RKO (cell line): ENCODE measurements around the gene MARS1.
"Not testable (repeated sequence)": the region's sequence is repeated elsewhere in the genome, so short reads cannot be mapped to it uniquely, and the experiment has no call there.

Experiments
- DNase-seq: peaks from one replicate; pipeline ENCODE4 v3.0.0-alpha.2; 2016; ENCODE audit warnings: low spot score

The MARS1 gene

DNA sequence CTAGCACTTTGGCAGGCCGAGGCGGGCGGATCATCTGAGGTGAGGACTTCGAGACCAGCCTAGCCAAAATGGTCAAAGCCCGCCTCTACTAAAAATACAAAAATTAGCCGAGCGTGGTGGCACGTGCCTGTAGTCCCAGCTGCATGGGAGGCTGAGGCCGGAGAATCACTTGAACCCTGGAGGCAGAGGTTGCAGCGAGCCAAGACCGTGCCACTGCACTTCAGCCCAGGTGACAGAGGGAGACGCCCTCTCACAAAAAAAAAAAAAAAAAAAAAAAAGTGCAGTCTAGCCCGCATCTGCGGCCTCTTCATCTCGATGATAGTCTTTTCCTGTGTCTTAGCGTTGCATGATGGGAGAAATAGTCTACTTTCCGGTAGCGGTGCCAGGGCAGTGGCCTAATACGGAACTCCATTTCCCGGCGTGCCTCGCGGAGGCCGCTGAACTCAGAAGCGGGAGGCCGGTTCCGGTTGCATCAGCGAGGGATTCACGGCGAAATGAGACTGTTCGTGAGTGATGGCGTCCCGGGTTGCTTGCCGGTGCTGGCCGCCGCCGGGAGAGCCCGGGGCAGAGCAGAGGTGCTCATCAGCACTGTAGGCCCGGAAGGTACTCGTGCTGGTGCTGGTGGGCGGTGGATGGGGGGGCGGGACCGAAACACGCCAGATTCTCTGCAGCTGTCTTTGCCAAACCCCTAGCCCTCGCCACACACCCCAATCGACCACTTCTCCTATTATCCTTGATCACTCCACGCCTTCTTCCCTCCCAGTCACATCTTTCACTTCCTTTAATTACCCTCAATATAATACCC, at the start of gene MARS1:
Gene MARS1 (plus strand): TSS at position 472 of the 805 bp plus-strand sequence. CDS start 23 bp downstream, at position 495.
- peak; percentile 98 for DNase-seq

DNA sequence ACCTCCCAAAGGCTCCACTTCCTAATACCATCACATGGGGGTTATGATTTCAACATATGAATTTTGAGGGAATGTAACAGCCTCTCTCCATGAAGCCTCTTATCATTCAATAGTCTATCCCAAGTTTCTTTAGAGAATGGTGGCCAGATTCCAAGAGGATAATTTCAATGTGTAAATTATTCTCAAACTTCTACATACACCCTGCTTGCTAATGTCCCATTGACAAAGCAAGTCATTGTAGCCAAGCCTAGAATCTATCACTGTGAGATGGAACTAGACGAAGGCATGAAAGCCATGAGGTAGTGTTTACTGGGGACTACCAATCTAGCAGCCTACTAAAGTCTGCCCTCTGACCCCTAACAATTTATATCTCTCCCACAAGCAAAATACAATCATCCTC, 49.5 kb upstream of the MARS1 start:
- DNase-seq: no peak

DNA sequence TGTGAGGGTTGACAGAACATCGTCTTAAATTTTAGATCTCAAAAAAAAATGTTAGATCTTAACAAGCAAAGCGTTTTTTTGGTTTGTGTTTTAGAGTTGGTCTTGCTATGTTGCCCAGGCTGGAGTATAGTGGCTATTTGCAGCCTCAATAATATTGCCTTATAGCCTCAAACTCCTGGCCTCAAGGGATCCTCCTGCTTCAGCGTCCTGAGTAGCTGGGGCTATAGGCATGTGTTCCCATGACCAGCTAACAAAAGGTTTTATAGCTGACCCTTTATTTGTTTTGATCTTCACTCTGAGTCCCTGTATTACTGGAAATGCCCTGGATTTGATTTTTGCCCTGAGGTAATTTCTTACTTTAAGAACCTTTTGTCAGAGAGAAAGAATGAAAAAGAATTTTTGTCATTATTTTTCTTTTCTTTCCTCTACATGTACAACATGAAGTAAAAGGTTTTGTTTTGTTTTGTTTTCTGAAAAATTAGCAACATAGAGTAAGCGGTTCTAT, 48.1 kb upstream of the MARS1 start:
- no peak for DNase-seq

DNA sequence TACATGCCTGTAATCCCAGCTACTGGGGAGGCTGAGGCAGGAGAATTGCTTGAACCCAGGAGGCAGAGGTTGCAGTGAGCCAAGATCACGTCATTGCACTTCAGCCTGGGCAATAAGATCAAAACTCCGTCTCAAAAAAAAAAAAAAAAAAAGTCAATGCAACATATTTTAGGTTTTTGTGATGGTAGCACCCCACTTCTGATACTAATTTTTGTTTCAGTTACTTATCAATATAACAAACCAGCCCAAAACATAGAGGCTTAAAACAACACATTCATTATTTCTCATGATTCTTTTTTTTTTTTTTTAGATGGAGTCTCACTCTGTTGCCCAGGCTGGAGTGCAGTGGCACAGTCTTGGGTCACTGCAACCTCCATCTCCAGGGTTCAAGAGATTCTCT, 46.5 kb upstream of the MARS1 start:
- DNase-seq: not testable (repeated sequence)

DNA sequence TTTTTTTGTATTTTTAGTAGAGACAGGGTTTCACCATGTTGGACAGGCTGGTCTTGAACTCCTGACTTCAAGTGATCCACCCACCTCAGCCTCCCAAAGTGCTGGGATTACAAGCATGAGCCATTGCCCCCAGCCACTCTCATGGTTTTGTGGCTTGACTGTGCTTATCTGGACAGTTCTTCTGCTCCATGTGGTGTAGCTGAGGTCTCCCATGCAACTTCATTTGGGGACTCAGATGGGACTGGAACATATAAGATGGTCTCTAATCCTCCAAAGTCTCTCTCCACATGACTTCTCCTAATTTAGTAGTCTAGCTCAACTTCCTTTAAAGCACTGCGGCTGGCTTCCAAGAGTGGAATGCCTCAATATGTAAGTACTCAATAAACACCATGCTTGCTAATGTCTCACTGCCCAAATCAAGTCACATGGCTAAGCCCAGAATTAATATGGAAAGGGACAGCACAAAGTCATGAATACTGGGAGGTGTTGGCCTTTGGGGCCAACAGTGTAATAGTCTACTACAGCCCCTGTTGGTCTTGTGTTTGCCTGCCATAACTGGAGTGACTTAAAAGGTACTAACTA, 45.9 kb upstream of the MARS1 start:
- no peak for DNase-seq

DNA sequence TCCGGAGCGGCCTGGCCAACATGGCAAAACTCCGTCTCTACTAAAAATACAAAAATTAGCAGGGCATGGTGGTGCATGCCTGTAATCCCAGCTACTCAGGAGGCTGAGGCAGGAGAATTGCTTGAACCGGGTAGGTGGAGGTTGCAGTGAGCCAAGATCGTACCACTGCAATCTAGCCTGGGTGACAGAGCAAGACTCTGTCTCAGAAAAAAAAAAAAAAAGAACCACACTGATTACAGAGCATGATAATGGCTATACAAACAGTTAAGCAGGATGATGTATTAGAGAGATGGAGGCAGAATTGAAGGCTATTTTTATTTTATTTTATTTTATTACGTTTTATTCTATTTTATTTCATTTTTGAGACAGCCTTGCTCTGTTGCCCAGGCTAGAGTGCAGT, 43.5 kb upstream of the MARS1 start:
- not testable (repeated sequence) for DNase-seq

DNA sequence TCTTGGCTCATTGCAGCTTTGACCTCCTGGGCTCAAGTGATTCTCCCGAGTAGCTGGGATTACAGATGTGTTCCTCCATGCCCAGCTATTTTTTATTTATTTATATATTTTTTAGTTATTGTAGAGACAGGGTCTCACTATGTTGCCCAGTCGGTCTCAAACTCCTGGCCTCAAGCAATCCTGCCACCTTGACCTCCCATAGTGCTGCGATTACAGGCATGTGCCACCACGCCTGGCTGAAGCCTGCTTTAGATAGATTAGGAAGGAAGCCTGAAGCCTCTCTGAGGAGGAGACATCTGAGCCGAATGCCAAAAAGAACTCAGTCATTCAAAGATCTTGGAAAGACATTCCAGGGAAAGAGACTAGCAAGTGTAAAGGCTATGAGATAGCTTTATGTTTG, 43.1 kb upstream of the MARS1 start:
- DNase-seq: no peak

DNA sequence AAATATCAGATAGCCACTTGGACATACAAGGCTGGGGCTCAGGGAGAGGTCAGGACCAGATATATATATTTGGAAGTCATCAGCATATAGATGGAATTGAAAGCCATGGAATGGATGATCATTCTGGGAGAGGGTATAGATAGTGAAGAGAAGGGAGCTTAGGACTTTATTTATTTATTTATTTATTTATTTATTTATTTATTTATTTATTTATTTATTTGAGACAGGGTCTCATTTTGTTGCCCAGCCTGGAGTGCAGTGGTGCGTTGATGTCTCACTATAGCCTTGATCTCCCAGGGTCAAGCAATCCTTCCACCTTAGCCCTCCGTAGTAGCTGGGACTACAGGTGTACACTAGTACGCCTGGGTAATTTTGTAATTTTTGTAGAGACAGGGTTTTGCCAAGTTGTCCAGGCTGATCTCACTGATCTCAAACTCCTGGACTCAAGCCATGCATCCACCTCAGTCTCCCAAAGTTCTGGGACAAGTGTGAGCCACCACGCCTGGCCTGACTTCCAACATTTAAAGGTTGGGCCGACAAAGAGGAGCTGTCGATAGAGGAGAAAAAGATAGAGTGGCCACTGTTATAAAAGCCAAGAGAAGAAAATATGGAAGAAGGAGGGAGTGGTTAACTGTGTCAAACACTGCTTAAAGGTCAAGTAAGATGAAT, 41.4 kb upstream of the MARS1 start:
- no peak for DNase-seq

DNA sequence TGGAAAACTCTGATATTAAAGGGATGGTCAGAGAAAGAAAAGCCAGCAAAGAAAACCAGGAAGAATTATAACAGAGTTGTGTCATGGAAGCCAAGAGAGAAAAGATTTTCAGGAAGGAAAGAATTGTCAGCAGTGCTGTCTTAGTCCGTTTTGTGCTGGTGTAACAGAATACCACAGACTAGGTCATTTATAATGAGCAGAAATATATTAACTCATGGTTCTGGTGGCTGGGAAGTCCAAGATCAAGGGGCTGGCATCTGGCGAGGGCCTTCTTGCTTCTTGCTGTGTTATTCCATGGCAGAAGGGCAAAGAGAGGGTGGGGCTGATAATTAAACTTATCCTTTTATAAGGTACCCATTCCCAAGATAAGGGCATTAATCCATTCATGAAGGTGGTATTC, 39.2 kb upstream of the MARS1 start:
- DNase-seq: no peak

DNA sequence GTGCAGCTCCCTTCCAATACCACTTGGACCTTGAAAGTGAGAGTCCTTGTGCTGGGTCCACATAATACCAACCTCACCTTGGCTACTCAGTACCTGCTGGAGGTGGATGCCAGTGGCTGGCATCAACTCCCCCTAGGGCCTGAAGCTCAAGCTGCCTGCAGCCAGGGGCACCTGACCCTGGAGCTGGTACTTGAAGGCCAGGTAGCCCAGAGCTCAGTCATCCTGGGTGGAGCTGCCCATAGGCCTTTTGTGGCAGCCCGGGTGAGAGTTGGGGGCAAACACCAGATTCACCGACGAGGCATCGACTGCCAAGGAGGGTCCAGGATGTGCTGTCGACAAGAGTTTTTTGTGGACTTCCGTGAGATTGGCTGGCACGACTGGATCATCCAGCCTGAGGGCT, 38.5 kb upstream of the MARS1 start:
- no peak for DNase-seq

DNA sequence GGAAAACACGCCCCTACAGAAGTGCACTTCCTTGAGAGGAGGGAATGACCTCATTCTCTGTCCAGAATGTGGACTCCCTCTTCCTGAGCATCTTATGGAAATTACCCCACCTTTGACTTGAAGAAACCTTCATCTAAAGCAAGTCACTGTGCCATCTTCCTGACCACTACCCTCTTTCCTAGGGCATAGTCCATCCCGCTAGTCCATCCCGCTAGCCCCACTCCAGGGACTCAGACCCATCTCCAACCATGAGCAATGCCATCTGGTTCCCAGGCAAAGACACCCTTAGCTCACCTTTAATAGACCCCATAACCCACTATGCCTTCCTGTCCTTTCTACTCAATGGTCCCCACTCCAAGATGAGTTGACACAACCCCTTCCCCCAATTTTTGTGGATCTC, 37.8 kb upstream of the MARS1 start:
- no peak for DNase-seq

DNA sequence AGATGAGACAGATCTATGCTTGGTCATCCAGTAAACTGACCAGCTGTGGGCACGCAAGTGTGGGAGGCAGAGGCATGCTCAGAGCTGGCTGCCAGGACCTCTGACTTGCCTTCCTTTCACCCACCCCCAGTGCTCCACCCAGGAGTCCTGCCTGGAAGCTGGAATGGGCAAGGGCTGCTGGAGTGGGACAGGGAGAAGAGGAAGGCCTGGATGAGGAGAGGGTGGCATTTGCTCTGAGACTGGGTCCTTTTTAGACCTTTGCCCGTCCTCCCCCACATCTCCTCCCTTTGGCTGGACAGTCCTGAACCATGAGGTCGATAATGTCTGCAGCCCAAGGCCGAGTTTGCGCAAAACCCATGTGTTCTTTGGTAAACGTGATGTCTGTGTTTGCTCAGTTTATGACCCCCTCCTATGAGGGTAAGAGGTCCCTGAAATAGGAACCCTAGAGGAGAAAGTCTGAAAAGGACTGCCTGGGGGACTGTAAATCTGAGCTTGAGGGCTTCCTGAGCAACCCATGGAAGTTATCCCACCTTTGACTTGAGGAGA, 36.6 kb upstream of the MARS1 start:
- no peak for DNase-seq

DNA sequence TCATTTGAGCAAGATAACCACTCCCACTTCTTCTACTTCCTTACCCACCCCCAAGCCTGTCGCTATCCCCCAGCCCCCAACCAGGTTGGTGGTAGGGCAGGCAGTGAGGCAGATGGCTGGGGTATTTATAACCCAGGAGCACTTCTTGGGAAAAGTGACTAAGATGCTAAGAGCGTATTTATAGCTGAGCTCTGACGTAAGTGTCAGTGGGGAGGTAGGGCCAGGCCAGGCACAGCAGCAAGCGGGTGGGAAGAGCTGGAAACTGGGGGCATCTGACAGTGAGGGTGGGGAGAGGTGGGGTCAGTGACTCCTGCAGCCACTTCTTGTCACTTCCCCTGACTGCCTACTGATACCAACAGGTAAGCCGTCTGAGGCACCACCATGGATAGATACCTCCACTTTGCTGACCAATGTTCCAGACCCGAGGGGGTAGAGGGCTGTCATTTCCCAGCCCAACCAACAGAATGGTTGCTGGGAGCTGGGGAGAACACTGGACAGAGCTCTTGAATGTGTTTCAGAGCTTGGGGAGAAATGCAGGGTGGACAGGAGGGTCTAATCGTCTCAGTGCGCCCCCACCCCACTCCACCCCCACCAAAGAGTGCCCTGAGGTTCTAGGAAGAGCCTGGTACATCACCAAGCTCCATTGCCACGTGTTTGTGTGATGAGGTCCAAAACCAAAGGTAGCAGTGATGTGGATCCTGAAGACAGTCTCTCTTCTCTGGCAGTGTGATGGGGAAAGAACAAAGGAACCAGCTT, 35.5 kb upstream of the MARS1 start:
- DNase-seq: peak; percentile 48

DNA sequence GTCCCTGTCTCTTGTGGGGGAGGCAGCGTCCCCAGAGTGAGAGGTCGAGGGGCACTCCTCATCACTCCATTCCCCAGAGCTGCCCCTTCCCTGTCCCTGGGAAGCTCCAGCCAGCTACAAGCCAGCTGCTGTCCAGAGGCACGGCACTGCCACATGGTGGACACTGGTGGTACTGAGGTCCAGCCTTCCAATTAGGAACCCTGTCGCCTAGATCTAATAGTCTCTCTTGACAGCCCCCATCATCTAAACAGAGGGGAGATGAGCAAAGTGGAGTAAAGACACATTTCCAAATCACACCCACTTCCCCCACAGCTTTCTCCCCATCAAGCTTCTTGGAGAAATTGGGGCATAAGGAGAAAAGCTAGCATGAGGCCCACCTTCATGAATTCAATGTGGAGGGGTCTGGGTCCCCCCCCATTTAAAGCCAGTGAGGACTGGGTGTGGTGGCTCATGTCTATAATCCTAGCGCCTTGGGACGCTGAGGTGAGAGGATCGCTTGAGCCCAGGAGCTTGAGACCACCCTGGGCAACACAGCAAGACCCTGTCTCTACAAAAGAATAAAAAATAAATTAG, 34.8 kb upstream of the MARS1 start:
- DNase-seq: peak; percentile 82

DNA sequence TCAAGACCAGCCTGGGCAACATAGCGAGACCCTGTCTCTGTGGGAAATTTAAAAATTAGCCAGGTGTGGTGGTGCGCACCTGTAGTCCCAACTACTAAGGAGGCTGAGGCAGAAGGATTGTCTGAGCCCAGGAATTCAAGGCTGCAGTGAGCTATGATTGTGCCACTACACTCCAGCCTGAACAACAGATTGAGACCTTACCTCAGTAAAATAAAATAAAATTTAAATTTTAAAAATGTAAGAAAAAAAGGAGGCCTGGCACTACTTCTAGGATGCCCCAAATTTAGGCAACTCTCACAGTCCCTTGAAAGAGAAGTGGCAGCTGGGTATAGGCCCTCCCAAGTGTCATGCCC, 33.7 kb upstream of the MARS1 start:
- DNase-seq: no peak

DNA sequence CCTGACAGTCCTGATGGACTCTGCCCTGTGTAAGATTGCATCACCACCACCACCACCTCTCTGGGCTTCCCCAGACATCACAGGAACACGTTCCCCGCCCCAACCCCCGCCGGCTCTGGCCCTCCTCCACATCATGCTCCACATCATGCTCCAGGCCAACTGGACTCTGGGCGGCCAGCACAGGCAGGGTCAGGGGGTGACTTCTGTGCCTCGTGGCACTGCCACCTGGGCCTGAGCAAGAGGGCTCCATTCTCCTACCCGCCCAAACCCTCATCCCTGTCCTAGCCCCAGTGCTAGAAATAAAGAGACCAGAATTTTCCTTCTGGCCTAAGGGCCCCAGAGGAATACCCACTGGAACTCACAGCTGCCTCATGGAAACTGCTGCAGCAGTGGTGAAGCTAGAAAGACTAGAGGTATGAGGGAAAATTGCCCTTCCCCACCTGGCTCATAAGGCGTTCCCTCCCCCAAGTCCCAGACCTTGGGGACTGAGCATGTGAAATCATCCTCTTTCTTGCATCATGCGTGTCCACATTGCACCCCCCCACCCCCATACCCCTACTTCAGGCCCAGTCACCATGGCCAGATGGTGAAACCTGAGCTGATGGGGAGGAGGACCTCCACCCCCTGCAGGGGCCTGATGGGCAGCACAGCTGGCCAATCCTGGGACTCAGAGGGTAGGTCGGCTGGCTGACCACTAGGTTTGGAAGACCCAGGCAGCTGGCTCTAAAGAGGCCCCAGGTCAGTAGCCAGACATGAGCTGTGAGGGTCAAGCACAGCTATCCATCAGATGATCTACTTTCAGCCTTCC, 33.1 kb upstream of the MARS1 start, which contains the start of gene INHBE:
Gene INHBE (plus strand): TSS at position 742 of the 808 bp plus-strand sequence. CDS start 230 bp downstream, outside the sequence.
- peak; percentile 68 for DNase-seq

DNA sequence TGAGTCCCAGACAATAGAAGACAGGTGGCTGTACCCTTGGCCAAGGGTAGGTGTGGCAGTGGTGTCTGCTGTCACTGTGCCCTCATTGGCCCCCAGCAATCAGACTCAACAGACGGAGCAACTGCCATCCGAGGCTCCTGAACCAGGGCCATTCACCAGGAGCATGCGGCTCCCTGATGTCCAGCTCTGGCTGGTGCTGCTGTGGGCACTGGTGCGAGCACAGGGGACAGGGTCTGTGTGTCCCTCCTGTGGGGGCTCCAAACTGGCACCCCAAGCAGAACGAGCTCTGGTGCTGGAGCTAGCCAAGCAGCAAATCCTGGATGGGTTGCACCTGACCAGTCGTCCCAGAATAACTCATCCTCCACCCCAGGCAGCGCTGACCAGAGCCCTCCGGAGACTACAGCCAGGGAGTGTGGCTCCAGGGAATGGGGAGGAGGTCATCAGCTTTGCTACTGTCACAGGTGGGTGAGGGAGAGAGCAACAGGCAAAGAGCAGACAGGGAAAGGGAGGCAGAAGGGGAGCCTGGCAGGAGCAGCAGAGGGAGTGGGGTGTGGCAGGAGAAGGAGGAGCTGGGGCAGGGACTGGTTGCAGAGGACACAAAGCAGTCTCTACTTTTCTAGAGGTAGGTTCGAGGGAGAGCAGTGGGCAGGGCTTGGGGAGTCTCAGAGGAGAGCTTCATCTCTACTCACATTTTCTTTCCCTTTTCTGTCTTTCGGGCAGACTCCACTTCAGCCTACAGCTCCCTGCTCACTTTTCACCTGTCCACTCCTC, 32.3 kb upstream of the MARS1 start:
- no peak for DNase-seq

DNA sequence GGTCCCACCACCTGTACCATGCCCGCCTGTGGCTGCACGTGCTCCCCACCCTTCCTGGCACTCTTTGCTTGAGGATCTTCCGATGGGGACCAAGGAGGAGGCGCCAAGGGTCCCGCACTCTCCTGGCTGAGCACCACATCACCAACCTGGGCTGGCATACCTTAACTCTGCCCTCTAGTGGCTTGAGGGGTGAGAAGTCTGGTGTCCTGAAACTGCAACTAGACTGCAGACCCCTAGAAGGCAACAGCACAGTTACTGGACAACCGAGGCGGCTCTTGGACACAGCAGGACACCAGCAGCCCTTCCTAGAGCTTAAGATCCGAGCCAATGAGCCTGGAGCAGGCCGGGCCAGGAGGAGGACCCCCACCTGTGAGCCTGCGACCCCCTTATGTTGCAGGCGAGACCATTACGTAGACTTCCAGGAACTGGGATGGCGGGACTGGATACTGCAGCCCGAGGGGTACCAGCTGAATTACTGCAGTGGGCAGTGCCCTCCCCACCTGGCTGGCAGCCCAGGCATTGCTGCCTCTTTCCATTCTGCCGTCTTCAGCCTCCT, 31.6 kb upstream of the MARS1 start:
- peak; percentile 47 for DNase-seq

DNA sequence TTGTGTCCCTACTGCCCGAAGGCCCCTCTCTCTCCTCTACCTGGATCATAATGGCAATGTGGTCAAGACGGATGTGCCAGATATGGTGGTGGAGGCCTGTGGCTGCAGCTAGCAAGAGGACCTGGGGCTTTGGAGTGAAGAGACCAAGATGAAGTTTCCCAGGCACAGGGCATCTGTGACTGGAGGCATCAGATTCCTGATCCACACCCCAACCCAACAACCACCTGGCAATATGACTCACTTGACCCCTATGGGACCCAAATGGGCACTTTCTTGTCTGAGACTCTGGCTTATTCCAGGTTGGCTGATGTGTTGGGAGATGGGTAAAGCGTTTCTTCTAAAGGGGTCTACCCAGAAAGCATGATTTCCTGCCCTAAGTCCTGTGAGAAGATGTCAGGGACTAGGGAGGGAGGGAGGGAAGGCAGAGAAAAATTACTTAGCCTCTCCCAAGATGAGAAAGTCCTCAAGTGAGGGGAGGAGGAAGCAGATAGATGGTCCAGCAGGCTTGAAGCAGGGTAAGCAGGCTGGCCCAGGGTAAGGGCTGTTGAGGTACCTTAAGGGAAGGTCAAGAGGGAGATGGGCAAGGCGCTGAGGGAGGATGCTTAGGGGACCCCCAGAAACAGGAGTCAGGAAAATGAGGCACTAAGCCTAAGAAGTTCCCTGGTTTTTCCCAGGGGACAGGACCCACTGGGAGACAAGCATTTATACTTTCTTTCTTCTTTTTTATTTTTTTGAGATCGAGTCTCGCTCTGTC, 31.0 kb upstream of the MARS1 start:
- DNase-seq: no peak
